ENCODE data around the gene KLK5.
A peak's percentile ranks its signal among the peaks of the same experiment; 100 is the strongest.

Gene KLK5

GRCh38 chr19:50968716-50969412, 16.0 kb upstream of the KLK5 start:
- DNase-seq = no peak

- no peak for DNase-seq
Measured at GRCh38 chr19:50967929-50968715, 15.3 kb upstream of the KLK5 start.

- DNase-seq = no peak
Measured at GRCh38 chr19:50964266-50964665, 11.4 kb upstream of the KLK5 start.

DNA sequence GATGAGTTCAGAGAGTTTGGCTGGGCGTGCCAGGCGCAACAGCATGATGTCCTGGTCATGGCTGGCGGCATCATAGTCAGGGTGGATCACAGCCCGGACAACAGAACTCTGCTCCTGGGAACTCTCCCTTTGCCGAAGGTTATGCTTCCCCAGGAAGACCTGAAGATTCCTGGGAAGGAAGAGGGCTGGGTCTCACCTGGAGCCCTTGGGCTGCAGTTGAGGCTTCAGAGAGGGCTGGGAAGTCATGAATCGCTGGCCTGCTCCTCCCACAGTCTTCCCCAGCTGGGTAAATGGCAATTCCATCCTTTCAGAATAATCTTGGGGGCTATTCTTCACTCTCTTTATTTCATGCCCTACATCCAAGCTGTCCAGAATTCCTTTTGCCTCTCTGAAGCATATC, 10.5 kb upstream of the KLK5 start:
- no peak for DNase-seq

- DNase-seq = no peak
Measured at GRCh38 chr19:50962245-50962644, 9.4 kb upstream of the KLK5 start.

- no peak for DNase-seq
Measured at GRCh38 chr19:50959731-50960500, 7.1 kb upstream of the KLK5 start.

DNA sequence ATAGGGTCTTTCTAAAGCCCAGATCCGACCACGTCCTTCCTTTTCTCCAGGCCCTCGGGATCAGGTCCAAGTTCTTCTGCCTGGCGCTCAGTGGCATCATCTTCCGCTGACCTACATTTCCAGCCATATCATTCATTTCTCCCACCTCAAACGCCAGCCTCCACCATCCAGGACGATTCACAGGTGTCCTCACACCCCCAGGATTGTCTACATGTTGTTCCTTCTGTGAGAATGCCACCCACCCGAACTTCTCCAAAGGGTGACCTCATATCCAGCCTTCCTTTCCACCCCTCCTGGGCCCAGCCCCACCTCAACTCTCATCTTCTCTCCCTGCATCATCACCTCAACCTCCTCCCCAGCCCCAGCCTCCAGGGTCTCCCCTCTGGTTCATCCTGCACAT, 4.7 kb upstream of the KLK5 start:
- no peak for DNase-seq

DNA sequence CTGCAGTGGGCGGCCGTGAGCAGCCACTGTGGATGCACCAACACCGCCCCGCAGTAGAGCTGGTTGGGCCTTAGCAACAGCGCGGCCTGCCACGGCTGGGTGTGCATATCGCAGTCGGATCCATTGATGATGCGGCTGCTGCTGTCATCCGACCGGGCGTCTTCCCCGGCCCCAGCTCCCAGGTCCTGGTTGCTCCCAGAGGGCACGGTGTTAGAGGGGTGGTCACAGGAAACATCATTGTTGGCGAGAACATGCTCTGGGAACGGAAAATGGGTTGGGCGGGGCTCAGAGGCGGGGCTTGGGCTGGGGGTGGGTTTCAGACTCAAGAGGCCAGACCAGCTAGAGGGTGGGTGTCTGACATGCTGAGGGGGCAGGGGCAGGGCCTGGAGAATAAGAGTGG, 3.0 kb downstream of the KLK5 start:
- DNase-seq = no peak

GRCh38 chr19:50947123-50947522, 5.7 kb downstream of the KLK5 start:
- DNase-seq = no peak

DNA sequence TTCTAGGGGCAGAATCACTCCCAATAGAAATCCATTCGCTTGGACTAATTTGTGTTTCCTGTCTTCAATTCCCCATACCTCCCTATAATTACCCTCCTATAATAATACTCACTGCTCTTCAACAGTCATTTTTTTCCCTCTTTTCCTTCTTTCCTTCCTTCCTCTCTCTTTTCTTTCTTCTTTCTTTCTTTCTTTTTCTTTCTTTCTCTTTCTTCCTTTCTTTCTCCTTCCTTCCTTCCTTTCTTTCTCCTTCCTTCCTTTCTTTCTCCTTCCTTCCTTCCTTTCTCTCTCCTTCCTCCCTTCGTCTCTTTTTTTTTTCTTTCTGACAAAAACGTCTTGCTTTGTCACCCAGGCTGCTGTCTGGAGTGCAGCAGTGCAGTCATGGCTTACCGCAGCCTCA, 8.0 kb downstream of the KLK5 start:
- DNase-seq = no peak

DNA sequence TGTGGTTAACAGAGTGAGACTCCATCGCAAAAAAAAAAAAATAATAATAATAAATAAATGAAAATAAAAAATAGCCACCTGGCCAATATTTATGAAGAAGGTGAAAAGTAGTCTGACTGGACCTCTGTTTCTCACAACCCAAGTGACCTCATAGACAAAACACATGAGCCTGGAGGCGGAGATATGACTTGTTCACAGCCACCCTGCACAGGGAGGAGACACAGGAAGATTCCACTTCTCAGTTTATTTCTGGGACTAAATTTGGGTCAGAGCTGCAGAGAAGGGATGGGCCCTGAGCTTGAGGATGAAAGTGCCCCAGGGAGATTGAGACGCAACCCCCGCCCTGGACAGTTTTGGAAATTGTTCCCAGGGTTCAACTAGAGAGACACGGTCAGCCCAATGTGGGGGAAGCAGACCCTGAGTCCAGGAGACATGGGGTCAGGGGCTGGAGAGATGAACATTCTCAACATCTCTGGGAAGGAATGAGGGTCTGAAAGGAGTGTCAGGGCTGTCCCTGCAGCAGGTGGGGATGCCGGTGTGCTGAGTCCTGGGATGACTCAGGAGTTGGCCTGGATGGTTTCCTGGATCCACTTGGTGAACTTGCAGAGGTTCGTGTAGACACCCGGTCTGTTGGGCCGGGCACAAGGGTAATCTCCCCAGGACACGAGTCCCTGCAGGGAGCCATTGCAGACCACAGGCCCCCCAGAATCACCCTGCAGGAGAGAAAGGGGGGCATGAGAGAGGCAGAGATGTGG, 9.6 kb downstream of the KLK5 start:
- no peak for DNase-seq

DNA sequence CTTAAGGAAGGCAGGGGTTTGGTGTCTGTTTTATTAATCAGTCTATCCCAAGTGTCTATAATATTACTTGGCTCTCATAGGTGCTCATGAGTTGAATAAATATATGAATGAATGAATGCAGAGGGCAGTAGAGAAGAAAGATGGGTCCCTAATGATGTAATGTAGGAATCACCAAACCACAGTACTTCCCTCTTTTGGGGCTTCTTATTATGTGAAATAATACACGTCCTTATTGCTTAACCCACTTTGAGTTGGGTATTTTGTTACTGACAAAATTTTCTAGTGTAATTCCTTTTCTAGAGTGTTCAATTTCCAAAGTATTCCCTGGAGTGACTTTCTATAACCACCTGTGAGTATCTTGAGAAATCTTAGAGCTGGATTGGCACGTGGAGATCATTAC, 13.2 kb downstream of the KLK5 start:
- no peak for DNase-seq

GRCh38 chr19:50933640-50934039, 19.2 kb downstream of the KLK5 start:
- no peak for DNase-seq

- no peak for DNase-seq
Measured at GRCh38 chr19:50932690-50933083, 20.2 kb downstream of the KLK5 start.

- no peak for DNase-seq
Measured at GRCh38 chr19:50932018-50932689, 20.7 kb downstream of the KLK5 start.

- DNase-seq = no peak
Measured at GRCh38 chr19:50931023-50931422, 21.8 kb downstream of the KLK5 start.

DNA sequence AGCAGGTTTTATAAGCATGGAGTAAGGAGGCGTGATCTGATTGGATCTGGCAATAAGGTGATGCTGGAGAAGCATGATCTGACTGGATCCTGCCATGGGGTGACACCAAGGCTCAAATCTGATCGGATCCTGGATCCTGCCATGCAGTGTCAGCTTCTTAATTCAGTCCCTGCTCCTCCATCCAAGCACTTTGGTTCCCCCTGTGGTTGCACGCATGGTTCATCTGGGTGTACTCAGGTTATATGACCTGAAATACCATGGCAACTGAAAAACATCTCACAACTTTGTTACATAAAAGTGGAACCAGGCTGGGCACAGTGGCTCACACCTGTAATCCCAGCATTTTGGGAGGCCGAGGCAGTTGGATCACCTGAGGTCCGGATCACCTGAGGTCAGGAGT, 24.0 kb downstream of the KLK5 start:
- no peak for DNase-seq

- DNase-seq = no peak
Measured at GRCh38 chr19:50926144-50926543, 26.7 kb downstream of the KLK5 start.

- no peak for DNase-seq
Measured at GRCh38 chr19:50925734-50926133, 27.1 kb downstream of the KLK5 start.

DNA sequence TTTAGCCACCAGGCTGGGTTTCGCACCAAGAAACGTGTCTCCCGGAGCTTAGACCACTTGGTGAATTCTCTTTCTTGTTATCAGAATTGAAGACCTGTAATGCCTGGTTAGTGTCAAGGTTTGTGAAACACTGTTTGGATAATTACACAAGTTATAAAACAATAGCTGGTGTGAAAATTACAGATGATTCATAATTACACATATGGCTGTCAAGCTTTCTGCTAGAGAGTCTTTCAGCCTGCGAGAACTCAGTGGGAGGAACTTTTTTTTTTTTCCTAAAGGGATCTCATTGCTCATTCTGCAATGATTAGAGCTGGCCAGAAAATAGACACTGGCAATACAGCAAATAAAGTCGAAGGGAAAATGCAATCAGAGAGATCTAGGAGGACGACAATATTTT, 28.3 kb downstream of the KLK5 start:
- DNase-seq = no peak

- DNase-seq = peak; percentile 70
Measured at GRCh38 chr19:50922317-50922853, 30.5 kb downstream of the KLK5 start.
